ENCODE results near the gene FBXO30. TPM values are rescaled to one million over a fixed set of nuclear protein-coding genes. Genes with fewer than 3 reads are reported as not detected.

FBXO30 gene
- total RNA-seq, 1 experiment from 2014 or later: 3.6 TPM

DNA sequence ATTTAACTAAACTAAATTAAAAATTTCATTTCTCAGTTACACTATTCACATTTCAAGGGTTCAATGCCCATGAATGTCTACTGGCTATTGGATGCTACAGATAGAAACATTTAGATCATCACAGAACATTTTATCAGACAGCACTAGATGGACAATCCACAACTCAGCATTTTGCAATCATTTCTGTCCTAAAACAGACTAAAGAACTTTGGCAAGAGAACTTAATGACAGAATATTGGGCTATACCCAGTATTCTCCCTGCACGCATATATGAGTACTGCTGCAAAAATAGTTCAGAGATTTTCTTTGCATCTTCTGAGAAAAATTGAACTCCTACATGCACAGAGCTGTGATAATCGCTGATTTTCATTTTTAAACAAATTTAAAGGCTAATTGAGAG, 36.1 kb upstream of the FBXO30 start:
- BruUV-seq (replicated peaks): no TSS peak
- intact Hi-C loops (cut with micrococcal nuclease; ENCODE audit: unreplicated experiment): no loop called here

DNA sequence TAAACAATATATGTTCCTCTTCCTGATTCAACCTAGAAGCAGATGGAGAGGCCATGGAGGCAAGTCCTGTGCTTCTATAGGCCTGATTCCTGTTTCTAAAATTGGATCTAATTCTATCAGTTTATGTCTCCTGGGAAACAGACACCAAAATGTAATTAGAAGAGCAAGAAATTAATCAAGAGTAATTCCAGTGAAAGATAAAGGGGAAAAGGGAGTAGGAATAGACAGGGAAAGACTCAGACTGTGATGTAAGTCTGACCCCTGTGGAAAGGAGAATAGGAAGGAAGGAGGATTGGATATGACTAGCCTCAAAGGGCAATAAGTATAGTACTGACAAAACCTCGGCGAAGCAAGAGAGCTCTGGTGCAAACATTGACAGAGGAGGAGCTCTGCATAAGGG, 33.9 kb upstream of the FBXO30 start:
- TF ChIP-seq, protein P1, sequence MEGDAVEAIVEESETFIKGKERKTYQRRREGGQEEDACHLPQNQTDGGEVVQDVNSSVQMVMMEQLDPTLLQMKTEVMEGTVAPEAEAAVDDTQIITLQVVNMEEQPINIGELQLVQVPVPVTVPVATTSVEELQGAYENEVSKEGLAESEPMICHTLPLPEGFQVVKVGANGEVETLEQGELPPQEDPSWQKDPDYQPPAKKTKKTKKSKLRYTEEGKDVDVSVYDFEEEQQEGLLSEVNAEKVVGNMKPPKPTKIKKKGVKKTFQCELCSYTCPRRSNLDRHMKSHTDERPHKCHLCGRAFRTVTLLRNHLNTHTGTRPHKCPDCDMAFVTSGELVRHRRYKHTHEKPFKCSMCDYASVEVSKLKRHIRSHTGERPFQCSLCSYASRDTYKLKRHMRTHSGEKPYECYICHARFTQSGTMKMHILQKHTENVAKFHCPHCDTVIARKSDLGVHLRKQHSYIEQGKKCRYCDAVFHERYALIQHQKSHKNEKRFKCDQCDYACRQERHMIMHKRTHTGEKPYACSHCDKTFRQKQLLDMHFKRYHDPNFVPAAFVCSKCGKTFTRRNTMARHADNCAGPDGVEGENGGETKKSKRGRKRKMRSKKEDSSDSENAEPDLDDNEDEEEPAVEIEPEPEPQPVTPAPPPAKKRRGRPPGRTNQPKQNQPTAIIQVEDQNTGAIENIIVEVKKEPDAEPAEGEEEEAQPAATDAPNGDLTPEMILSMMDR (IDR thresholded peaks at IDR 0.05; ENCODE audit: unreplicated experiment): no peak
- CTCF ChIA-PET: no interaction called here
- Mint-ChIP-seq H3K4me3 (ENCODE audit: low read depth, unreplicated experiment) (no peak overlapping the region), H3K36me3 (ENCODE audit: insufficient read depth, unreplicated experiment) (no peaks in the 10 kb centered on the region), H3K9me3 (ENCODE audit: low read depth, unreplicated experiment) (no peaks in the 10 kb centered on the region), H3K4me1 (ENCODE audit: low read depth, unreplicated experiment) (no peaks in the 10 kb centered on the region), H3K27ac (ENCODE audit: unreplicated experiment) (no peak overlapping the region), H3K27me3 (ENCODE audit: unreplicated experiment) (no peaks in the 10 kb centered on the region)
- intact Hi-C loops (cut with micrococcal nuclease; ENCODE audit: unreplicated experiment): no loop called here
- DNase-seq: no peak
- no TSS peak for BruUV-seq (replicated peaks)

More for the DNA sequence above, 36.1 kb upstream of the FBXO30 start:
- TF ChIP-seq, protein P1 (IDR thresholded peaks at IDR 0.05; ENCODE audit: unreplicated experiment): no peak
- Mint-ChIP-seq H3K4me1 (ENCODE audit: low read depth, unreplicated experiment) (no peaks in the 10 kb centered on the region), H3K9me3 (ENCODE audit: low read depth, unreplicated experiment) (no peaks in the 10 kb centered on the region), H3K4me3 (ENCODE audit: low read depth, unreplicated experiment) (no peak overlapping the region), H3K36me3 (ENCODE audit: insufficient read depth, unreplicated experiment) (no peaks in the 10 kb centered on the region), H3K27ac (ENCODE audit: unreplicated experiment) (no peak overlapping the region), H3K27me3 (ENCODE audit: unreplicated experiment) (no peaks in the 10 kb centered on the region)
- no peak for DNase-seq
- CTCF ChIA-PET: interaction anchor here (0.7 kb wide), 1 partner anchor 12 kb away, joined by 4 read pairs; no protein-coding TSS in a partner anchor

DNA sequence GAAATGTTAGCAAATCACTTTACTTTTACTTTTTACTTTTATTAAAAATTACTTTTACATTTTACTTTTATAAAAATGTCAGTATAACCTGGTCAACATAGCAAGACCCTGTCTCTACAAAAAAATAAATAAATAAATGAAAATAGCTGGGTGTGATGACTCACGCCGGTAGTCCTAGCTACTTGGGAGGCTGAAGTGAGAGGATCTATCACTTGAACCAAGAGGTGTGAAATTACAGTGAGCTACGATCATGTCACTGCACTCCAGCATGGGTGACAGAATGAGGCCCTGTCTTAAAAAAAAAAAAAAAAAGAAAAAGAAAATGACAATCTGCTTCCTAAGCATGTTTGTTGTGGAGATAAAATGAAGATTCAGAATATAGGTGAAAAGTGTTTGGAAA, 31.0 kb upstream of the FBXO30 start:
- Mint-ChIP-seq H3K36me3 (ENCODE audit: insufficient read depth, unreplicated experiment) (no peaks in the 10 kb centered on the region), H3K9me3 (ENCODE audit: low read depth, unreplicated experiment) (no peaks in the 10 kb centered on the region), H3K27ac (ENCODE audit: unreplicated experiment) (no peak overlapping the region), H3K27me3 (ENCODE audit: unreplicated experiment) (no peaks in the 10 kb centered on the region), H3K4me3 (ENCODE audit: low read depth, unreplicated experiment) (no peak overlapping the region), H3K4me1 (ENCODE audit: low read depth, unreplicated experiment) (no peaks in the 10 kb centered on the region)
- TF ChIP-seq, protein P1 (IDR thresholded peaks at IDR 0.05; ENCODE audit: unreplicated experiment): no peak
- BruUV-seq (replicated peaks): no TSS peak
- CTCF ChIA-PET: no interaction called here
- intact Hi-C loops (cut with micrococcal nuclease; ENCODE audit: unreplicated experiment): no loop called here
- DNase-seq: no peak

DNA sequence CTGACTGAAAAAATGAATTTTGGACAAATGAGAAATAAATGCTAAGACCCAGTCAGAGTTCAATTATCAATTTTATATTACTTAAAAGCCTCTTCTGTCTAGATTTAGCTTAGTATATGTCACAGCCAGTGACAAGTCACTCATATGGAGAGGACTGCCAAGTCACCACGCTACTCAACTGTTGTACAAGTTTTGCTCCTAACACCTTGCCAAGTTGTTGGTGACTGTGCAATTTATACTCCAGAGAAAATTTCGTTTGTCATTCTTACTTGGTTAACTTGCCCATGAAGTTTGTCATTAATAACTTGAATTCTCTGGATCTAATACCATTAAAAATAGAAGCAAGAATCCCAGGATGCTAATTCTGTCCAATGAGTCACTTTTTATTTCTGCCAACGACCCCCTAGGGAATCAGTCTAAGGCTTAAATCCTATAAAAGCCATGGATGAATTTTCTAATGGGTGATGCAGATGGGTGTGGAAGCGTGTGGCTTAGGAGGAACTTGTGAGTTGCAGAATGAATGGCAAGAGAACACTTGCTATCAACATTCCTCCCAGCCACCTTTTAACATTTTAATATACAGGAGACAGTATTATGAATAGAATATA, 30.4 kb upstream of the FBXO30 start:
- H3K27me3 Mint-ChIP-seq (ENCODE audit: unreplicated experiment): no peaks in the 10 kb centered on the region
- CTCF ChIA-PET: no interaction called here
- H3K9me3 Mint-ChIP-seq (ENCODE audit: low read depth, unreplicated experiment): no peaks in the 10 kb centered on the region
- H3K27ac Mint-ChIP-seq (ENCODE audit: unreplicated experiment): no peak overlapping the region
- H3K4me1 Mint-ChIP-seq (ENCODE audit: low read depth, unreplicated experiment): no peaks in the 10 kb centered on the region
- no peak for DNase-seq
- H3K36me3 Mint-ChIP-seq (ENCODE audit: insufficient read depth, unreplicated experiment): no peaks in the 10 kb centered on the region
- no TSS peak for BruUV-seq (replicated peaks)
- no peak overlapping the region for H3K4me3 Mint-ChIP-seq (ENCODE audit: low read depth, unreplicated experiment)
- intact Hi-C loops (cut with micrococcal nuclease; ENCODE audit: unreplicated experiment): no loop called here
- TF ChIP-seq, protein P1 (IDR thresholded peaks at IDR 0.05; ENCODE audit: unreplicated experiment): no peak

Data from Calu3 (cell line).